ENCODE results near the gene MINK1. TPM values are rescaled to one million over a fixed set of nuclear protein-coding genes. Genes with fewer than 3 reads are reported as not detected.

The MINK1 gene
- total RNA-seq, 1 donor from 2014 or later = 58.4 TPM

DNA sequence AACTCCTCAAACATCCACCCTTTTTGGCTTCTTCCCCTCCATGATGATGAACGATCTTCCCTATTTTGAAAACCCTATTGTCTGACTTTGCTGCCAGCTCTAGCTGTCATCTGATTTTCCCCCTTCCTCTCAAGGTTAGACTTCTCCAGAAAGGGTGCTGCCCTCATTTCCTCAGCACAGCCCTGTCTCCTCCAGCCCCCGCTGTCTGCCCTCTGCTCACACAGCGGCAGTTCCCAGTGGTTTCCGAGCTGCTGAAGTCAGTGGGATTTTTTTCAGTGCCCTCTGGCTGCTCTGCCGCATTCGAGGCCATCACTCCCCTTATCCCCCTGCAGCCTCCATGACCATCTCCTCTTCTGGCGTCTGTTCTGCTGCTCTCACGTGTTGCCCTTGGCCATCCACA lies 39.6 kb downstream of the MINK1 start:
- no peak for DNase-seq (ENCODE audit: low read depth)
- no peak for TF ChIP-seq CTCF (IDR thresholded peaks at IDR 0.05; ENCODE audit: insufficient read depth, low read length, severe bottlenecking)
- Histone ChIP-seq H3K4me3 (ENCODE audit: low read depth, low read length) (no peak overlapping the region), H3K36me3 (ENCODE audit: control insufficient read depth, insufficient read depth, low read length) (peaks cover 22% of the 10 kb centered on the region), H3K27me3 (ENCODE audit: control insufficient read depth, insufficient read depth, low read length) (no peaks in the 10 kb centered on the region)
- no peak for FAIRE-seq

DNA sequence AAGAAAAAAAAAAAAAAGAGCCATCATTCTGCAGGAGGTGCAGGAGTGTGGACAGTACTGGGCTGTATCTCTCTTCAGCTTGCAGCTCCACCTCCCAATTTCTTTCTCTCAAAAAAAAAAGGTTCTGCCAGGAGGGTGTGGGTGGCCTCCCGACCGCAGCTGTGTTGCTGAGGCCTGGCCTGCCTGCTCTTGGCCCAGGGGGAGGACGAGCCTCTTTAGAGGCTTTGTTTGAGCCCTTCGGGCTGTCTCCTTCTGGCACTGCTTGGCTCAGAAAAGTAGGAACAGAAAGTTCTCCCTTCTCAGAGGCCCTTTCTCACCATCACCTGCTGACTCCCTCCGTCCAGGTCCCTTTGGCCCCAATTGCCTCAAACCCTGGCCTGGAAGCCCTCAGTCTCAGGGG lies 43.9 kb downstream of the MINK1 start:
- Histone ChIP-seq H3K27me3 (ENCODE audit: control insufficient read depth, insufficient read depth, low read length) (no peaks in the 10 kb centered on the region), H3K36me3 (ENCODE audit: control insufficient read depth, insufficient read depth, low read length) (peaks cover 44% of the 10 kb centered on the region), H3K4me3 (ENCODE audit: low read depth, low read length) (no peak overlapping the region)
- no peak for TF ChIP-seq CTCF (IDR thresholded peaks at IDR 0.05; ENCODE audit: insufficient read depth, low read length, severe bottlenecking)
- no peak for DNase-seq (ENCODE audit: low read depth)
- no peak for FAIRE-seq

- FAIRE-seq (no peak), DNase-seq (ENCODE audit: low read depth) (no peak)
- H3K27me3 ChIP-seq (ENCODE audit: control insufficient read depth, insufficient read depth, low read length) = no peaks in the 10 kb centered on the region
- TF ChIP-seq CTCF (IDR thresholded peaks at IDR 0.05; ENCODE audit: insufficient read depth, low read length, severe bottlenecking) = no peak
- no peak overlapping the region for H3K4me3 ChIP-seq (ENCODE audit: low read depth, low read length)
- H3K36me3 ChIP-seq (ENCODE audit: control insufficient read depth, insufficient read depth, low read length) = peaks cover 49% of the 10 kb centered on the region
Observed at GRCh38 chr17:4879601-4880000, 46.5 kb downstream of the MINK1 start.

GRCh38 chr17:4880857-4881256 lies 47.7 kb downstream of the MINK1 start:
- Histone ChIP-seq H3K4me3 (ENCODE audit: low read depth, low read length) (no peak overlapping the region), H3K36me3 (ENCODE audit: control insufficient read depth, insufficient read depth, low read length) (peaks cover 61% of the 10 kb centered on the region), H3K27me3 (ENCODE audit: control insufficient read depth, insufficient read depth, low read length) (no peaks in the 10 kb centered on the region)
- DNase-seq (ENCODE audit: low read depth) (no peak), FAIRE-seq (no peak)
- no peak for TF ChIP-seq CTCF (IDR thresholded peaks at IDR 0.05; ENCODE audit: insufficient read depth, low read length, severe bottlenecking)

DNA sequence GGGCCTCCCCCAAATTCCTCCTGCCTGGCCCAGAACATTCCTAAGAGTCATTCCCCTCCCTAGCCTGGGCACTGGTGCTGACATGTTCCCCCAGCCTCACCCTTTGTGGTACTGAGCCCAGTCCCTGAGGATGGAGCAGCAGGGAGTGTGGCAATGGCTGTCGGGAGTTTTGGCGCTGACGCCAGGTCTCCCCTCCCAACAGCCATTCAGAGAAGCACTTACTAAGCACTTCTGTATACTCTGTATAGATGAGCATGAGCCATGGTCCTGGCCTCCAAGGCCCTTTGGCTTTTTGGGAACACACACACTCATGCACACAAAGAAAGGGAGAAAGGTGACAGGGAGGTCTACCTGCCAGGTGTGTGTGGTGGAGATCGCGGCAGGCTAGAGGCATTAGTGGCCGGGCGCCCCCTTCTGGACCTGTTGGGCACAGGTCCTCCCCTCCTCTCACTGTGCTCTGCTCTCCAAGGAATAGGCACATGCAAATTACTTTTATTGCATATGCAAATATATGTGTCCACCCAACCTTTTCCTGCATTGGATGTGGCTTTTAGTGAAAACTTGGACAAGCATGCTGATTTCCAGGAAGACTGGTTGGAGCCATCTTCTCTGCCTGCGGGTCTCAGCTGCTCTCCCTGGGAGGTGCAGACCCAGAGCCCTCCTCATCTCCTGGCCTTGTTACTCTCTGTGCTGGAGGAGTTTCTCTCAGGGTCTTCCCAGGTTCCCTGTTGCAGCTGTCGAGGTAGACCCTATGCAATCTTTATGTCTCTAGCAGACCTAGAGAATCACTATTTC lies 48.8 kb downstream of the MINK1 start:
- peak; percentile 69 for DNase-seq (ENCODE audit: low read depth)
- no peaks in the 10 kb centered on the region for H3K27me3 ChIP-seq (ENCODE audit: control insufficient read depth, insufficient read depth, low read length)
- peak; percentile 93 for TF ChIP-seq CTCF (IDR thresholded peaks at IDR 0.05; ENCODE audit: insufficient read depth, low read length, severe bottlenecking)
- no peak for FAIRE-seq
- no peak overlapping the region for H3K4me3 ChIP-seq (ENCODE audit: low read depth, low read length)
- peaks cover 65% of the 10 kb centered on the region for H3K36me3 ChIP-seq (ENCODE audit: control insufficient read depth, insufficient read depth, low read length)

DNA sequence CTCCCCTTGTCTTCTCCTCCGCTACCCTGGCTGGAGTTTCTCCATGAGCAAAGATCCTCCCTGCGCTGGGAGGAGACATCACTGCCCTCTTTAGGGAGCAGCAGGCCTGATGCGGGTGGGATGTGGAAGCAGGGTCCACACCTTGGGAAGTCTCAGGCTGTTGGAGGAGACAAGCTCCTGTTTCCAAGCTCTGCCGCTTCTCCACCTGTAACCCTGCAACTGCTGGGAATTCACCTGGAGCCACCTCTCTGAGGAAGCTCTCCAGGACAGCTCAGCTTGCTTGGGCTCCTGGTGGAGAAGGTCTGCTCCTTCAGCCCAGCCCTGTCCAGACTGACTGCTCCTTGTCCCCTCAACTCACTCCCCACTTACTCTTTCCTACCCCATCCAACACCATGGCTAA lies 51.3 kb downstream of the MINK1 start:
- no peak for DNase-seq (ENCODE audit: low read depth)
- no peak overlapping the region for H3K4me3 ChIP-seq (ENCODE audit: low read depth, low read length)
- TF ChIP-seq CTCF (IDR thresholded peaks at IDR 0.05; ENCODE audit: insufficient read depth, low read length, severe bottlenecking) = no peak
- peaks cover 62% of the 10 kb centered on the region for H3K36me3 ChIP-seq (ENCODE audit: control insufficient read depth, insufficient read depth, low read length)
- FAIRE-seq = no peak
- no peaks in the 10 kb centered on the region for H3K27me3 ChIP-seq (ENCODE audit: control insufficient read depth, insufficient read depth, low read length)
